H1 (cell line): ENCODE measurements around the gene PTPRF. TPM values are rescaled to one million over a fixed set of nuclear protein-coding genes. Genes with fewer than 3 reads are reported as not detected.

Experiments
- CTCF ChIA-PET: fragments of 300-600 bp; sonication (Branson Sonifier 250); formaldehyde crosslinking; loops from one replicate; lab custom pipeline; 2021; ENCODE audit not compliant: partially characterized antibody; lab: Charles Lee
- POLR2A ChIA-PET: fragments of 300-600 bp; sonication (Branson Sonifier 250); formaldehyde crosslinking; loops from one replicate; lab custom pipeline; 2021; ENCODE audit warnings: inconsistent platforms; ENCODE audit not compliant: partially characterized antibody; lab: Charles Lee
- DNase-seq, 2 experiments: peaks; one replicate each; pipeline versions ENCODE4 v3.0.0 to v3.0.0-alpha.2; 2010 to 2022; ENCODE audit warnings: low spot score in 2 of 2, low read depth in 1 of 2, mixed read lengths in 1 of 2
- FAIRE-seq: peaks from 2 replicates; lab custom pipeline; 2011; peaks lifted over from hg19 to GRCh38; lab: Jason Lieb, UNC
- H2AFZ ChIP-seq: 2 replicates; pipeline ENCODE4 v1.8.1; 2012; ENCODE audit warnings: low read length, inconsistent platforms
- H2AK5ac ChIP-seq: 2 replicates; pipeline ENCODE4 v1.6.1; 2013; ENCODE audit warnings: low read depth, low read length
- H2BK120ac ChIP-seq: replicated peaks from 2 replicates; pipeline ENCODE3; 2013; ENCODE audit warnings: low read depth, low read length, inconsistent platforms
- H2BK12ac ChIP-seq: 2 replicates; pipeline ENCODE4 v1.6.1; 2013; ENCODE audit warnings: low read depth, low read length
- H2BK15ac ChIP-seq: 2 replicates; pipeline ENCODE4 v1.6.1; 2013; ENCODE audit warnings: low read length
- H2BK20ac ChIP-seq: 2 replicates; pipeline ENCODE4 v1.6.1; 2013; ENCODE audit warnings: low read length
- H2BK5ac ChIP-seq: 2 replicates; pipeline ENCODE4 v1.6.1; 2013; ENCODE audit warnings: low read depth, low read length
- H3K14ac ChIP-seq: 2 replicates; pipeline ENCODE4 v1.6.1; 2013; ENCODE audit warnings: inconsistent platforms; ENCODE audit not compliant: insufficient read length
- H3K18ac ChIP-seq: 2 replicates; pipeline ENCODE4 v1.6.1; 2013; ENCODE audit warnings: low read length; ENCODE audit errors: extremely low read depth
- H3K23ac ChIP-seq: 2 replicates; pipeline ENCODE4 v1.6.1; 2013; ENCODE audit warnings: inconsistent platforms; ENCODE audit not compliant: insufficient read length
- H3K23me2 ChIP-seq: 2 replicates; pipeline ENCODE4 v1.6.1; 2013; ENCODE audit warnings: low read depth, low read length
- H3K27ac ChIP-seq: 2 replicates; pipeline ENCODE4 v1.6.1; 2011; ENCODE audit warnings: low read depth, low read length, inconsistent platforms
- H3K27me3 ChIP-seq, 4 experiments: replicated peaks in 1 of 4; 1 replicate in 1 of 4; 2 replicates in 3 of 4; pipeline versions ENCODE4 v1.6.1 to v1.8.1; 2011 to 2013; ENCODE audit warnings: low read length in 3 of 4, mild to moderate bottlenecking in 3 of 4, inconsistent platforms in 2 of 4, mixed read lengths in 2 of 4, moderate library complexity in 1 of 4; ENCODE audit not compliant: control insufficient read depth in 3 of 4, insufficient read depth in 3 of 4; ENCODE audit errors: extremely low read depth in 1 of 4
- H3K36me3 ChIP-seq, 4 experiments: 2 replicates each; pipeline versions ENCODE4 v1.6.1 to v1.8.1; 2011 to 2013; ENCODE audit warnings: mild to moderate bottlenecking in 4 of 4, low read length in 3 of 4, moderate library complexity in 2 of 4, control low read depth in 1 of 4, inconsistent platforms in 1 of 4; ENCODE audit not compliant: insufficient read depth in 4 of 4, control insufficient read depth in 2 of 4
- H3K4ac ChIP-seq: replicated peaks from 2 replicates; pipeline ENCODE3; 2013; ENCODE audit warnings: low read length, low read depth, mixed read lengths, inconsistent platforms; ENCODE audit not compliant: insufficient read length
- H3K4me1 ChIP-seq, 4 experiments: replicated peaks in 1 of 4; 1 replicate in 1 of 4; 2 replicates in 3 of 4; pipeline versions ENCODE4 v1.6.1 to v1.8.1; 2011 to 2013; ENCODE audit warnings: low read length in 3 of 4, inconsistent platforms in 2 of 4, mixed read lengths in 1 of 4; ENCODE audit not compliant: insufficient read depth in 4 of 4, control insufficient read depth in 3 of 4
- H3K4me2 ChIP-seq, 2 experiments: 2 replicates each; pipeline versions ENCODE4 v1.6.1 to v1.8.1; 2011 to 2013; ENCODE audit warnings: low read depth in 2 of 2, low read length in 2 of 2, control low read depth in 1 of 2, inconsistent platforms in 1 of 2, mild to moderate bottlenecking in 1 of 2; ENCODE audit not compliant: insufficient read depth in 1 of 2
- H3K4me3 ChIP-seq, 4 experiments: fragments of 200-600, 300-600 bp in 1 of 4; sonication (generic), shearing (Covaris generic), sonication (Bioruptor Twin) in 1 of 4; 2 replicates each; pipeline versions ENCODE4 v1.5.1 to v1.8.1; 2011 to 2016; ENCODE audit warnings: low read length in 4 of 4, low read depth in 3 of 4, control low read depth in 2 of 4, inconsistent platforms in 2 of 4, mild to moderate bottlenecking in 2 of 4, mixed read lengths in 1 of 4, moderate library complexity in 1 of 4; ENCODE audit not compliant: insufficient read depth in 2 of 4; ENCODE audit errors: extremely low read depth in 1 of 4
- H3K56ac ChIP-seq: replicated peaks from 2 replicates; pipeline ENCODE3; 2013; ENCODE audit warnings: low read depth, mild to moderate bottlenecking, mixed read lengths, low read length, inconsistent platforms; ENCODE audit not compliant: insufficient read length
- H3K79me1 ChIP-seq: 2 replicates; pipeline ENCODE4 v1.6.1; 2013; ENCODE audit warnings: low read depth, low read length, control low read depth
- H3K79me2 ChIP-seq, 2 experiments: 2 replicates each; pipeline versions ENCODE4 v1.6.1 to v1.8.1; 2012 to 2013; ENCODE audit warnings: low read length in 2 of 2, mild to moderate bottlenecking in 2 of 2, inconsistent platforms in 1 of 2; ENCODE audit not compliant: insufficient read depth in 2 of 2, control insufficient read depth in 1 of 2
- H3K9ac ChIP-seq, 4 experiments: replicated peaks in 1 of 4; 1 replicate in 1 of 4; 2 replicates in 3 of 4; pipeline versions ENCODE4 v1.6.1 to v1.8.1; 2011 to 2013; ENCODE audit warnings: low read depth in 3 of 4, low read length in 3 of 4, control low read depth in 2 of 4, mild to moderate bottlenecking in 2 of 4, moderate library complexity in 2 of 4, inconsistent platforms in 1 of 4; ENCODE audit errors: extremely low read depth in 1 of 4
- H3K9me3 ChIP-seq, 2 experiments: 2 replicates each; pipeline versions ENCODE4 v1.6.1 to v1.8.1; 2012 to 2013; ENCODE audit warnings: mild to moderate bottlenecking in 2 of 2, moderate library complexity in 2 of 2, control low read depth in 1 of 2, inconsistent platforms in 1 of 2, low read depth in 1 of 2, low read length in 1 of 2, mixed read lengths in 1 of 2; ENCODE audit not compliant: insufficient read depth in 2 of 2
- H4K20me1 ChIP-seq, 2 experiments: replicated peaks in 1 of 2; 2 replicates each; pipeline versions ENCODE3 to v1.8.1; 2011 to 2013; ENCODE audit warnings: inconsistent platforms in 2 of 2, low read length in 2 of 2, mild to moderate bottlenecking in 1 of 2; ENCODE audit not compliant: insufficient read depth in 2 of 2, control insufficient read depth in 1 of 2
- H4K5ac ChIP-seq: 2 replicates; pipeline ENCODE4 v1.6.1; 2013; ENCODE audit warnings: low read length, low read depth, mixed read lengths, inconsistent platforms; ENCODE audit not compliant: insufficient read length
- H4K8ac ChIP-seq: 2 replicates; pipeline ENCODE4 v1.8.0; 2013; ENCODE audit warnings: mild to moderate bottlenecking, moderate library complexity, low read length, inconsistent platforms; ENCODE audit not compliant: insufficient read depth; ENCODE audit errors: extremely low read depth
- H4K91ac ChIP-seq: replicated peaks from 2 replicates; pipeline ENCODE3; 2013; ENCODE audit warnings: low read length, mixed read lengths, inconsistent platforms; ENCODE audit not compliant: insufficient read length
- ASH2L ChIP-seq: fragments of 200-600, 300-600 bp; sonication (generic); IDR thresholded peaks from one replicate; pipeline ENCODE4 v1.7.1; 2017; ENCODE audit warnings: low read length
- ATF2 ChIP-seq: IDR thresholded peaks from 2 replicates; pipeline ENCODE4 v1.6.1; 2012; ENCODE audit warnings: low read length, inconsistent platforms
- BCL11A ChIP-seq, 2 experiments: IDR thresholded peaks; one replicate each; pipeline ENCODE4 v1.6.1; 2011; ENCODE audit warnings: low read depth in 2 of 2, low read length in 2 of 2, mild to moderate bottlenecking in 2 of 2
- CEBPB ChIP-seq: IDR thresholded peaks from 2 replicates; pipeline ENCODE4 v1.6.1; 2012; ENCODE audit warnings: low read depth, low read length
- CHD1 ChIP-seq: IDR thresholded peaks from 2 replicates; pipeline ENCODE4 v1.6.1; 2012; ENCODE audit warnings: low read depth, low read length, improper control_type of control experiment
- MAX ChIP-seq: IDR thresholded peaks from 2 replicates; pipeline ENCODE4 v1.6.1; 2012; ENCODE audit warnings: inconsistent platforms
- NRF1 ChIP-seq: IDR thresholded peaks from 2 replicates; pipeline ENCODE4 v1.6.1; 2011; ENCODE audit warnings: mild to moderate bottlenecking, low read depth, low read length, improper control_type of control experiment
- SIRT6 ChIP-seq: IDR thresholded peaks from one replicate; pipeline ENCODE4 v1.7.1; 2012; ENCODE audit warnings: low read length, inconsistent platforms
- SP1 ChIP-seq: IDR thresholded peaks from 2 replicates; pipeline ENCODE4 v1.6.1; 2011; ENCODE audit warnings: low read depth, low read length
- SP2 ChIP-seq: IDR thresholded peaks from 2 replicates; pipeline ENCODE4 v1.6.1; 2012; ENCODE audit warnings: mild to moderate bottlenecking, low read length, inconsistent platforms
- TAF7 ChIP-seq: optimal IDR thresholded peaks from 2 replicates; pipeline ENCODE3; 2011; ENCODE audit warnings: low read depth, mild to moderate bottlenecking, inconsistent platforms, low read length, moderate library complexity, borderline replicate concordance
- ZNF274 ChIP-seq: IDR thresholded peaks from 2 replicates; pipeline ENCODE4 v1.7.0; 2012; ENCODE audit warnings: low read length, borderline replicate concordance; ENCODE audit errors: extremely low read depth
- WGBS, 2 experiments: shearing (Covaris generic) in 1 of 2; methylation state at CpG; one replicate each; pipeline versions ENCODE4 v1.1.6 to v1.1.7; 2013 to 2015; ENCODE audit warnings: low lambda C conversion rate in 2 of 2, mixed read lengths in 2 of 2, inconsistent platforms in 1 of 2, low coverage in 1 of 2, missing lambda C conversion rate in 1 of 2; ENCODE audit not compliant: insufficient replicate concordance in 2 of 2, insufficient coverage in 1 of 2, insufficient read length in 1 of 2; ENCODE audit errors: extremely low coverage in 1 of 2, missing lambda C conversion rate in 1 of 2; 5-methylcytosine and 5-hydroxymethylcytosine counted together
- polyA plus RNA-seq, 7 experiments: library from polyadenylated mRNA; depleted of rRNA in 3 of 7; stranded (reverse) in 5 of 7; unstranded in 2 of 7; fragments of >200 nt in 5 of 7; fragments of 200-250 nt in 2 of 7; gene quantifications; 1 replicate in 5 of 7; 2 replicates in 1 of 7; 4 replicates in 1 of 7; pipeline versions ENCODE4 v1.2.1 to v1.2.3, GENCODE V29; 2011 to 2013; ENCODE audit warnings: missing spikeins in 2 of 7, mixed read lengths in 2 of 7
- total RNA-seq: library from RNA; stranded (reverse); fragmentation: NEBNext Ultra II Directional; extraction: Animal tissue kit (Norgen Biotek cat#: 25700); gene quantifications from 2 replicates; pipeline ENCODE4 v1.2.1, GENCODE V29; 2021

Gene PTPRF
- total and polyA plus RNA-seq, 2 of the 8 experiments (the other 6 are each of a cell fraction or from before 2014, with no cell fraction given), result 136 to 231 TPM

GRCh38 chr1:43557744-43558245 is 27.1 kb downstream of the PTPRF start:
- no peaks in the 10 kb centered on the region for H3K27me3 ChIP-seq
- H3K56ac ChIP-seq, result no peak overlapping the region
- ChIA-PET POLR2A (interaction anchor here (0.6 to 3.1 kb wide), 17 partner anchors 8 to 200 kb away, joined by 3 to 16 read pairs (median 5); partner anchors contain the start of genes PTPRF and ST3GAL3), CTCF (interaction anchor here (0.8 to 1.8 kb wide), 13 partner anchors 11 to 498 kb away, joined by 3 to 7 read pairs (median 4); no protein-coding TSS in a partner anchor)
- H3K4me2 ChIP-seq, result peak overlapping the region; percentile 45 to 63
- peaks cover 0 to 37% of the 10 kb centered on the region in 2 experiments; a peak in 2 of 4 replicates for H3K79me2 ChIP-seq
- no peak overlapping the region for H2BK120ac ChIP-seq
- H4K20me1 ChIP-seq, result peaks cover 24 to 41% of the 10 kb centered on the region in 2 experiments
- H3K4ac ChIP-seq, result no peak overlapping the region
- H3K23ac ChIP-seq, result no peak overlapping the region
- peaks cover 3% of the 10 kb centered on the region for H3K23me2 ChIP-seq
- H3K79me1 ChIP-seq, result peaks cover 24% of the 10 kb centered on the region
- H3K36me3 ChIP-seq, result peaks cover 9 to 25% (median 13%) of the 10 kb centered on the region in 4 experiments; a peak in 7 of 8 replicates
- H4K5ac ChIP-seq, result no peak overlapping the region
- H4K8ac ChIP-seq, result no peak overlapping the region; the same call in 1 of the 2 replicates
- H2BK20ac ChIP-seq, result no peak overlapping the region
- H2BK12ac ChIP-seq, result no peak overlapping the region
- no peak for DNase-seq
- peak overlapping the region; percentile 48; the same call in 1 of the 2 replicates for H3K18ac ChIP-seq
- H2BK5ac ChIP-seq, result 0 out of 2 replicates have a peak overlapping the region, but pooled peaks have one; percentile 22
- H3K4me3 ChIP-seq, result peak overlapping the region in 1 of 4 experiments; percentile 38; a peak in 4 of 8 replicates
- peak overlapping the region; percentile 36; the same call in 1 of the 2 replicates for H2BK15ac ChIP-seq
- no peak overlapping the region for H3K14ac ChIP-seq
- no peak overlapping the region; the same call in 1 of the 2 replicates for H3K27ac ChIP-seq
- H4K91ac ChIP-seq, result no peak overlapping the region
- 69% methylated on average over 7 of the region's 9 CpGs; no CpG with 5 or more reads in 1 of the 2 experiments for WGBS, 2 experiments
- H3K9ac ChIP-seq, result no peak overlapping the region
- H3K4me1 ChIP-seq, result peaks cover 0 to 24% (median 15%) of the 10 kb centered on the region in 4 experiments; a peak in 6 of 7 replicates
- no peaks in the 10 kb centered on the region for H3K9me3 ChIP-seq
- peak overlapping the region; percentile 47; the same call in 1 of the 2 replicates for H2AK5ac ChIP-seq
- no peak for FAIRE-seq
- H2AFZ ChIP-seq, result no peak overlapping the region
- no peak for TF ChIP-seq BCL11A (IDR thresholded peaks at IDR 0.05; ENCODE audit: low read depth in 2 of 2, low read length in 2 of 2)
- TF ChIP-seq SIRT6, result no peak
- TF ChIP-seq NRF1, result no peak
- TF ChIP-seq ATF2, result no peak
- TF ChIP-seq SP2, result no peak
- TF ChIP-seq SP1, result no peak
- TF ChIP-seq CHD1, result no peak
- no peak for TF ChIP-seq TAF7
- TF ChIP-seq MAX, result no peak
- no peak for TF ChIP-seq ASH2L
- TF ChIP-seq ZNF274, result no peak
- no peak for TF ChIP-seq CEBPB
